C4-2B (cell line): ENCODE data around the gene EMC7.
"Not testable (repeated sequence)": the region's sequence is repeated elsewhere in the genome, so short reads cannot be mapped to it uniquely, and the experiment has no call there.

Experiments
- H3K27ac ChIP-seq: fragments of 450-650 bp; 2 replicates; pipeline ENCODE4 v1.5.1; 2017
- CTCF ChIP-seq: fragments of 450-650 bp; conservative IDR thresholded peaks from 2 replicates; pipeline ENCODE4 v1.5.1; 2017; ENCODE audit warnings: mild to moderate bottlenecking
- ZFX ChIP-seq: fragments of 450-650 bp; IDR thresholded peaks from 2 replicates; pipeline ENCODE4 v1.6.1; 2017

The EMC7 gene

GRCh38 chr15:34124651-34125050 lies 23.0 kb upstream of the EMC7 start:
- no peak for TF ChIP-seq CTCF
- H3K27ac ChIP-seq = no peak overlapping the region

- no peak overlapping the region for H3K27ac ChIP-seq
- no peak for TF ChIP-seq ZFX
- TF ChIP-seq CTCF = no peak
Observed at GRCh38 chr15:34122771-34123183, 21.1 kb upstream of the EMC7 start.

GRCh38 chr15:34121786-34122185 lies 20.1 kb upstream of the EMC7 start:
- not testable (repeated sequence) for H3K27ac ChIP-seq

- not testable (repeated sequence) for H3K27ac ChIP-seq
Observed at GRCh38 chr15:34120420-34120819, 18.8 kb upstream of the EMC7 start.

- TF ChIP-seq ZFX (no peak), CTCF (peak; percentile 10)
- no peak overlapping the region for H3K27ac ChIP-seq
Observed at GRCh38 chr15:34119291-34119690, 17.6 kb upstream of the EMC7 start.

GRCh38 chr15:34116620-34117019 lies 15.0 kb upstream of the EMC7 start:
- no peak for TF ChIP-seq ZFX
- no peak for TF ChIP-seq CTCF

GRCh38 chr15:34114739-34115138 lies 13.1 kb upstream of the EMC7 start:
- TF ChIP-seq ZFX (no peak), CTCF (no peak)
- H3K27ac ChIP-seq = no peak overlapping the region

More at GRCh38 chr15:34116620-34117019, 15.0 kb upstream of the EMC7 start:
- H3K27ac ChIP-seq = no peak overlapping the region

GRCh38 chr15:34114215-34114614 lies 12.6 kb upstream of the EMC7 start:
- H3K27ac ChIP-seq = no peak overlapping the region
- TF ChIP-seq CTCF (no peak), ZFX (no peak)

GRCh38 chr15:34111488-34111887 lies 9.8 kb upstream of the EMC7 start:
- H3K27ac ChIP-seq = no peak overlapping the region
- TF ChIP-seq CTCF = no peak
- no peak for TF ChIP-seq ZFX
